ENCODE data around the gene CYS1.
"Not testable (repeated sequence)": the region's sequence is repeated elsewhere in the genome, so short reads cannot be mapped to it uniquely, and the experiment has no call there.

The CYS1 gene

GRCh38 chr2:10045561-10046355 is 34.5 kb downstream of the CYS1 start:
- no peak for DNase-seq

- DNase-seq = peak; percentile 93
These were observed 36.2 kb downstream of the CYS1 start for GRCh38 chr2:10043906-10044601.

DNA sequence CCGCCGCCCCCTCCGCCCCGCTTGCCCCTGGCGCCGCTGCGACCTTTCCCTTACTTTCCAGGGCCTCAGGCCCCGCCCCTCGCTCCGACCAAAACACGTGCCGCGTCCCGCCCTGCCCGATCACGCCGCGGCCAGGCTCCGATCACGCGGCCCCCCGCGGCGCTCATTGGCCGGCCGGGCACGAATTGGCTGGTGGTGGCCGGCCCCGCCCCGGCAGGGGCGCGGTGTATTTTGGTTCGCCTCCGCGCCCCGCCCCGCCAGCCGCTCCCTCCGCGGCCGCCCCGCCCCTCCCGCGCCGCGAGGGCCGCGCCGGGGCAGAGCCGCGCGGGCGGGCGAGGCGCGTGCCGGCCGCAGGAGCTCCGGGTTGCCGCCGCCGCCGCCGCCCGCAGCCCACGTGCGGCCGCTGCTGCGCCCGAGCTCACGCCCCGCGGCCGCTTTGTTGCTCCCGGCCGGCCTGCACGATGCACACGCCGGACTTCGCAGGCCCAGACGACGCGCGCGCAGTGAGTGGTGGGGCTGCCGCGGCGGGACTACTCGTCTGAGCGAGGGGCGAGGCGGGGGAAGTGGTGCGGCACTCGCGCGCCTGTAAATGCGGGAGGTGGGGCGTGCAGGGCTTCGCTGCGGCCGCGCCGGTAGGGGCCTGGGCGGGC is 36.8 kb downstream of the CYS1 start, which contains the start of gene KLF11:
TSS of gene KLF11 (plus strand) at position 295 of the 650 bp plus-strand sequence. CDS start at position 462, 167 bp downstream.
- DNase-seq = peak; percentile 82

DNA sequence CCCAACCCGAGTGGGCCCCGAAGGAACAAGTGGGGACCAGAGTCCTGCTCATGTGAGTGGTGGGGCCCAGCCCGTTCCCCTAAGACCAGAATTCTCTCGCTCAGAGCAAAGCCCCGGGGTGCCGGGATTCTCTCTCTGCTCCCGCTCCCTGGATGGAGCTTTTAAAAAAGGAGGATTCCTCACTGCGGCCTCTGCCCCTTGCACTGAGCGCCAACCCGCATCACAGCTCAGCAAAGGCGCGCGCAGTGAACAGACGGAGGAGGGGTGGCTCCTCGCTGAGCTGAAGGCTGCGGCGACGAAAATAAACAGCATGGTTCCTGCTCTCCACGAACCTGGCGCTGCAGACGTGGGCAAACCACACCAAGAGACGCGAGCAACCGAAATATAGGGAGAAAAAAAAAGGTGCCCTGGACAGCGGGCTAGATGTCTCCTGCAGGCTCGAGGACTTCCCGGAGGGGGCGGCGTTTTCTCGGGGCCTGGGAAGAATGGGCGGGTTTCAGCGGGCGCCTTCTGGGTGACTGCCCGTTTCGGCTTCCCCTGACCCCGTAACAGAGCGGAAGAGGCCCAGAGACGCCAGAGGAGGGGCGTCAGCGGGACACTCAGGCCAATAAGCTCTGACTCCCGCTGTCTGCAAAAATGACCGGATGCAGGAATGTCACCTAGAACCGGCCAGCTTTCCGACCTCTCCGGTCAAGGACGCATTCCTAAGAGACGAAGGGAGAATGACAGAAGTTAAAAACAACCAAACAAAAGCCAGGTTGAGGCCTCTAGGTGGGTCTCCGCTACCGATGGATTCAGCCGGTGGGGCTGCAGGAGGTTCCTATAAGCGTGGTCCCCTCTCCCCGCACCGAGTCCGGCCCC is 37.7 kb downstream of the CYS1 start:
- no peak for DNase-seq

GRCh38 chr2:10041711-10042110 is 38.5 kb downstream of the CYS1 start:
- no peak for DNase-seq

- DNase-seq = no peak
These were observed 40.4 kb downstream of the CYS1 start for GRCh38 chr2:10039658-10040410.

DNA sequence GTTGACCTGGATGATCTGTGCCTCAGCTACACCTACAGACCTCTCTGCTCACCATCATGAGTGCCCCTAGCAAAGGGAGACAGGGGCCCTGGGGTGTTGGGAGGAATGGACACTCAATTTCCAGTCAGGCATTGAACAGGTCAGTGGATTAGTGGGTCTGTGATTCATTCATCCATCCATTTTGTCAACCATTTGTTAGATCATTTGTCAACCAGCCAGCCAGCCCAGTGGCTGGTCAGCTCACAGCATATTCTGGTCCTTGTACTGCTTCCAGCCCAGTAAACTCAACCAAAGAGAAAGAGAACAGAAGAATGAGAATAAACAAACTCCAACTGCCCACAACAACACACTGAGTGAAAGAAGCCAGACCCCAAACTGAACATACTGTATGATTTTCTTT is 41.5 kb downstream of the CYS1 start:
- no peak for DNase-seq

- no peak for DNase-seq
These were observed 42.1 kb downstream of the CYS1 start for GRCh38 chr2:10038123-10038522.

GRCh38 chr2:10036095-10036884 is 43.9 kb downstream of the CYS1 start:
- DNase-seq = no peak

- no peak for DNase-seq
These were observed 44.6 kb downstream of the CYS1 start for GRCh38 chr2:10035633-10036032.

DNA sequence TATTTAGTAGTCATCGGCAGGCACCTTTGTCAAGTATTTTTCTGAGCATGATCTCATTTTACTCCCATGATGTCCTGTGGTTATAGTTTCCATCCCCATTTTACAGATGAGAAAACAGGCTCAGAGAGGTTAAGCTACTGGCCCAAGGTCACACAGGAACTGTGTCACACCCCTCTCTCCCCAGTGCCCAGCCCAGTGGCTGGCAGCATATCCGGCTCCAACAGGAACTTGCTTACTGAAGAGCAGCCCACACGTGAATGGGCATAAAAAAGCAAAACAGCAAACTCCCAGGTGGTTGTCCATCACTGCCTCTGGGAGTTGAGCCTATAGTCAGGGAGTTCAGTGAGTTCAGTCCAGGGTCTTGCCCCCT is 45.2 kb downstream of the CYS1 start:
- no peak for DNase-seq

DNA sequence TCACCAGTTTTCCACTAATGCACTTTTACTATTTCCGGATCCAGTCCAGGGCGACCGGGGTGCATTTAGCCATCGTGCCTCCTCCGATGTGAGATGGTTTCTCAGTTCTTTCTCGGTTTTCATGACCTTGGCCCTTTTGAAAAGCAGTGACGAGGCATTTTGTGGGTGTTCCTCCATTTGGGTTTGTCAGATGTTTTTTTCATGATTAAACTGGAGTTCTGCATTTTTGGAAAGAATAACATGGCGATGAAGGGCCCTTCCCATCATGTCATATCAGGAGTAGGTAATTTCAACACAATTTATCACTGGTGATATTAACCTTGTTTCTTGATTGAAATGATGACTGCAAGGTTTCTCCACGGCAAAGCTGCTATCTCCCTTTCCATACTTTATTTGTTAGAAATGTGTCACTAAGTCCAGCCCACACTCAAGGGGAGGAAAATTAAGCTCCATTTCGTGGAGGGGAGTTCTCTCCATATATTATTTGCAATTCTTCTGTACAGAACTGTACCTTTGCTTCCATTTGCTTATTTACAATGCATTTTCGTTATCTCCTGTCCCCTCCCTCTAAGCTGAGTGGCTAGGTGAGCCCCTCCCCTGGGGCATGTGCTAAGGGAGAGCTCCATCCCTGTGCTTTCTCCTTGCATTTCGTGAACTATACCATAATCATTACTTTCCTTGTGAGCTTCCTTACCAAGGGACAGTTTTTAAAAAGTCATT is 45.7 kb downstream of the CYS1 start:
- DNase-seq = no peak

DNA sequence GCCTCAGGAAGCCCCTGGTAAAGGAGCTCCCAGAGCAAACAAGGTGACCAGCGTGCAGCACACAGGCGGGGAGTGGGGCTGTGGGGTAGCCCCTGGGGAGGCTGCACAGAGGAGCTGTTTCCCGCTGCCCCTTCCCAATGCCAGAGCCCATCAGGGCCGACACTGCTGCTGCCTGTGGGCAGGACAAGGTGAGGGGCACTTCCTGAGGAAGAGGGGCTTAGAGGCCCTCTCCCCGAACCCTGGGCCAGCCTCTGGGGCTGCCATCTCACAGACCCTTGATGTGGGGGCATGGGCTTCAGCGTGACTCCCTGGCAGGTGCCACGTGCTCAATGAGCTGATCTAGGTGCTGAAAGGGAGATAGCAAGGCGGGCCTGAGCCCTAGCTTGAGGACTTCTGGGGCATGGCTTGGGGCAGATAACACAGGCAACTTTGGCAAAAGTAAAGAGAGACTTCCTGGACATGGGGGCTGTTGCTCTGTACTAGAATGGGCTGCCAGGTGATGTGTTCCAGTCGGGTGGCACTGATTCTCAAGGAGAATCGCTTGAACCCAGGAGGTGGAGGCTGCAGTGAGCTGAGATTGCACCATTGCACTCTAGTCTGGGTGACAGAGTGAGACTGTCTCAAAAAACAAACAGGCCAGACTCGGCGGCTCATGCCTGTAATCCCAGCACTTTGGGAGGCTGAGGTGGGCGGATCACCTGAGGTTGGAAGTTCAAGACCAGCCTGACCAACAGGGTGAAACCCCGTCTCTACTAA is 46.8 kb downstream of the CYS1 start:
- no peak for DNase-seq

DNA sequence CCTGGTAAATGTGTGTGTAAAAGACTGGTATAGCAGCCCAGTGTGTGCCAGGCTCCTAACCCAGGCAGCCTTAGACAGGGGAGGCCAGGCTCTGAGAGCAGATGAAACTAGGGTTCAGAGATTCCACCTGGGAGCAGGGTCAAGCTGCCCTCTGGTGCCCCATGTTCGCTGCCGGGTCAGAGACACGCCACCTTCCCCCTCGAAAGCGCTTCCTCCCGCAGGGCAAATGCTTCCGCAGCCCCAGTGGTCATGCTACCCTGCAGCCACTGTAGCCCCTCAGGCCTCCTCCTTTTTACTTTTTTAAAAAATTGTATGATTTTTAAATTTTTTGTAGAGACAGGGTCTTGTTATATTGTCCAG is 47.5 kb downstream of the CYS1 start:
- DNase-seq = no peak

DNA sequence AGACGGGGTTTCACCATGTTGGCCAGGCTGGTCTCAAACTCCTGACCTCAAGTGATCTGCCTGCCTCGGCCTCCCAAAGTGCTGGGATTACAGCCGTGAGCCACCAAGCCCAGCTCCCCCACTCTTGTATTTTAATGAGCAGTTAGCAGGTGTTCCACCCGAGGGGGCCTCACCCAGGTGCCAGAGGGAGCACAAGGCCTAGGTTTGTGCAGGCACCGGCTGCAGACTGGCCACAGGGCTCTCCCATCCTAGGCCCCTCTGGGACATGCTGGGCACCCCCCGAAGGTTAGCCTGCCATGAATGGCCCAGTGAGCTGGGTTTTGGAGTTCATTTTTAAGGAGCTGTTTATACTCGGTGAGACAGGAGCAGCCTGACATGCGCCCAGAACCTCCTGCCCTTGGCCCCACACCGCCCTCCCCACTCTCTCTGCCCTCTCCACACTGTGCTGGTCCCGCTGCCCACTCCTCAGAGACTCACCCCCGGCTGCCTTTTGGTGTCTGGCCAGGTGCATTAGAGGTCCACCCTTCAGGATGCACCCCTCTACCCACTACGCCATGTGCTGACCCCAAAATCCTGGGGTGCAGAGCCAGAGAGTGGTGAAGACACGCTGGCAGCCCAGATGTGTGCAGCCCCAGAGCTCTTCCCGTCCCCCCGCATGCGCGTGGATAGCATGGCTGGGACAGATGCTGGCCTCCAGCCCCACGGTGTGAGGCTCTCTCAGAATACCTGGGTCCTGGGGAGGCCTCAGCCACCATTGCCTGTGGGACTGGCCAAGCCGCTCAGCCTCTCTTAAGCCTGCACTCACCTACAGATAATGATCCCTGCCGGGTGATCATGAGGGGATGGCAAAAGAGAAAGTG is 48.1 kb downstream of the CYS1 start:
- DNase-seq = no peak

GRCh38 chr2:10030798-10031197 is 49.4 kb downstream of the CYS1 start:
- not testable (repeated sequence) for DNase-seq

GRCh38 chr2:10030311-10030736 is 49.9 kb downstream of the CYS1 start:
- DNase-seq = no peak

DNA sequence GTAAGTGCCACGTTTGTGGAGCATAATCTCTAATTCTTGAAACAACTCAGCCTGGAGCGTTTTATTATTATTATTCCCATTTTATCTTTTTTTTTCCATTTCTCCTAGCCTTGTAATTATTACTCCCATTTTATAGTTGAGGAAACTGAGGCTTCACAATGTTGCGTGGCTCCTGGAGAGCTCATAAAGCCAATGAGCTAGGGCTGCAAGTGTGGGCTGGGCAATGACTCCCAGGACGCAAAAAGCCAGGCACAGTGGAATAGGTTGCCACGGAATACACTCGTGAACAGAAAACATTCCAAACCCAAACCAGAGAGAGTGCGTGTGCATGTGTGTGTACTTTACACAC is 50.4 kb downstream of the CYS1 start:
- DNase-seq = no peak
